GM19324 (cell line): ENCODE measurements around the gene KLK5.
"Not testable (repeated sequence)": the region's sequence is repeated elsewhere in the genome, so short reads cannot be mapped to it uniquely, and the experiment has no call there.

Experiments used
- ATAC-seq: cut with Tn5 transposase; IDR thresholded peaks from one replicate; pipeline ENCODE4 v1.9.1; 2021; ENCODE audit warnings: mild to moderate bottlenecking, moderate library complexity; ENCODE audit not compliant: unreplicated experiment, low FRiP score

KLK5 gene

GRCh38 chr19:50969810-50970209, 17.0 kb upstream of the KLK5 start:
- not testable (repeated sequence) for ATAC-seq

GRCh38 chr19:50969413-50969760, 16.5 kb upstream of the KLK5 start, which contains the start of gene KLK6:
TSS of gene KLK6 (minus strand) at chr19:50969591. CDS start at chr19:50968104, 1,487 bp downstream.
- no peak for ATAC-seq

- ATAC-seq = no peak
These were observed 16.0 kb upstream of the KLK5 start for GRCh38 chr19:50968716-50969412.

- ATAC-seq = no peak
These were observed 15.3 kb upstream of the KLK5 start for GRCh38 chr19:50967929-50968715.

GRCh38 chr19:50964266-50964665, 11.4 kb upstream of the KLK5 start:
- ATAC-seq = no peak

GRCh38 chr19:50963381-50963780, 10.5 kb upstream of the KLK5 start:
- ATAC-seq = no peak

GRCh38 chr19:50962245-50962644, 9.4 kb upstream of the KLK5 start:
- ATAC-seq = no peak

GRCh38 chr19:50959731-50960500, 7.1 kb upstream of the KLK5 start:
- ATAC-seq = no peak

GRCh38 chr19:50957587-50957986, 4.7 kb upstream of the KLK5 start:
- ATAC-seq = no peak

GRCh38 chr19:50949861-50950260, 3.0 kb downstream of the KLK5 start:
- ATAC-seq = no peak

GRCh38 chr19:50947123-50947522, 5.7 kb downstream of the KLK5 start:
- ATAC-seq = no peak

GRCh38 chr19:50944795-50945194, 8.0 kb downstream of the KLK5 start:
- no peak for ATAC-seq

- no peak for ATAC-seq
These were observed 9.6 kb downstream of the KLK5 start for GRCh38 chr19:50943074-50943828.

- no peak for ATAC-seq
These were observed 13.2 kb downstream of the KLK5 start for GRCh38 chr19:50939596-50939995.

GRCh38 chr19:50933640-50934039, 19.2 kb downstream of the KLK5 start:
- no peak for ATAC-seq

GRCh38 chr19:50932690-50933083, 20.2 kb downstream of the KLK5 start:
- ATAC-seq = no peak

GRCh38 chr19:50932018-50932689, 20.7 kb downstream of the KLK5 start:
- no peak for ATAC-seq

- ATAC-seq = no peak
These were observed 21.8 kb downstream of the KLK5 start for GRCh38 chr19:50931023-50931422.

- no peak for ATAC-seq
These were observed 24.0 kb downstream of the KLK5 start for GRCh38 chr19:50928831-50929230.

- no peak for ATAC-seq
These were observed 26.7 kb downstream of the KLK5 start for GRCh38 chr19:50926144-50926543.
